ENCODE results near the gene CAMK1D. TPM values are rescaled to one million over a fixed set of nuclear protein-coding genes. Genes with fewer than 3 reads are reported as not detected.

CAMK1D gene
- polyA plus RNA-seq, 2 of the 4 experiments (the other 2 are of a cell fraction) = 6.6 to 12.5 TPM

- ATAC-seq (no peak), DNase-seq (ENCODE audit: low read depth in 1 of 2, low spot score in 1 of 2) (no peak), FAIRE-seq (no peak)
- TF ChIP-seq RCOR1 (IDR thresholded peaks at IDR 0.05; ENCODE audit: low read depth, low read length) = no peak
- no peak for TF ChIP-seq HEYL (CRISPR knock-in tag; IDR thresholded peaks at IDR 0.05)
- no peak for TF ChIP-seq BHLHE40 (IDR thresholded peaks at IDR 0.05; ENCODE audit: low read depth, low read length)
- no peak for TF ChIP-seq KDM5A (IDR thresholded peaks at IDR 0.05)
- TF ChIP-seq POLR2A (IDR thresholded peaks at IDR 0.05; ENCODE audit: low read length) = no peak
- no peak for TF ChIP-seq GATA3 (IDR thresholded peaks at IDR 0.05; ENCODE audit: borderline replicate concordance)
- no peak for TF ChIP-seq EHMT2 (IDR thresholded peaks at IDR 0.05; ENCODE audit: low read depth)
- TF ChIP-seq RAD21 (conservative IDR thresholded peaks at IDR 0.05 in 1 of 2, IDR thresholded peaks at IDR 0.05 in 1 of 2) = no peak
- TF ChIP-seq RNF2 (IDR thresholded peaks at IDR 0.05; ENCODE audit: borderline replicate concordance, low read depth) = no peak
- no peak for TF ChIP-seq CBX2 (IDR thresholded peaks at IDR 0.05; ENCODE audit: borderline replicate concordance, low read depth)
- no peak for TF ChIP-seq ZNF302 (CRISPR knock-in tag; IDR thresholded peaks at IDR 0.05)
- no peak for TF ChIP-seq CHD2 (IDR thresholded peaks at IDR 0.05; ENCODE audit: low read length, partially characterized antibody)
- TF ChIP-seq FOSL2 (IDR thresholded peaks at IDR 0.05) = no peak
- TF ChIP-seq FOSL2 (CRISPR knock-in tag; IDR thresholded peaks at IDR 0.05) = no peak
- no peak for TF ChIP-seq NR3C1 (IDR thresholded peaks at IDR 0.05)
- TF ChIP-seq MAZ (IDR thresholded peaks at IDR 0.05; ENCODE audit: borderline replicate concordance, low read depth, low read length) = no peak
- TF ChIP-seq PBX3 (IDR thresholded peaks at IDR 0.05) = no peak
- TF ChIP-seq MYC (IDR thresholded peaks at IDR 0.05; ENCODE audit: borderline replicate concordance, low read length) = no peak
- TF ChIP-seq ZSCAN20 (CRISPR knock-in tag; IDR thresholded peaks at IDR 0.05) = no peak
- no peak overlapping the region for H3K4me3 ChIP-seq
- no peak overlapping the region for H3K27ac ChIP-seq
- CTCF ChIA-PET = interaction anchor here (1.2 kb wide), 1 partner anchor 12 kb away, joined by 3 read pairs; no protein-coding TSS in a partner anchor
- no peaks in the 10 kb centered on the region for H3K9me3 ChIP-seq
- peaks cover 10% of the 10 kb centered on the region; the same call in 2 of the 3 replicates for H3K4me1 ChIP-seq
- H3K4me2 ChIP-seq = no peak overlapping the region
- POLR2A ChIA-PET = no interaction called here
- WGBS (ENCODE audit: missing lambda C conversion rate) = 83% methylated on average over 7 of the region's 7 CpGs
These were observed 150.0 kb downstream of the CAMK1D start for GRCh38 chr10:12499076-12499986.

- ChIA-PET POLR2A (no interaction called here), CTCF (interaction anchor here (1.2 kb wide), 1 partner anchor 13 kb away, joined by 3 read pairs; no protein-coding TSS in a partner anchor)
- 73% methylated on average over 7 of the region's 7 CpGs for WGBS (ENCODE audit: missing lambda C conversion rate)
- Histone ChIP-seq H3K27ac (no peak overlapping the region), H3K9me3 (no peaks in the 10 kb centered on the region), H3K4me3 (no peak overlapping the region), H3K4me2 (no peak overlapping the region), H3K4me1 (peaks cover 10% of the 10 kb centered on the region; the same call in 2 of the 3 replicates)
- TF ChIP-seq MAZ (IDR thresholded peaks at IDR 0.05; ENCODE audit: borderline replicate concordance, low read depth, low read length) (no peak), ZNF302 (CRISPR knock-in tag; IDR thresholded peaks at IDR 0.05) (no peak), ZC3H11A (IDR thresholded peaks at IDR 0.05) (no peak), TFCP2L1 (CRISPR knock-in tag; IDR thresholded peaks at IDR 0.05) (no peak), EP300 (IDR thresholded peaks at IDR 0.05) (no peak), ZSCAN20 (CRISPR knock-in tag; IDR thresholded peaks at IDR 0.05) (no peak), KDM5A (IDR thresholded peaks at IDR 0.05) (no peak), HOXA7 (CRISPR knock-in tag; IDR thresholded peaks at IDR 0.05) (no peak), POLR2A (IDR thresholded peaks at IDR 0.05; ENCODE audit: low read length) (no peak), FOSL2 (IDR thresholded peaks at IDR 0.05) (no peak), FOSL2 (CRISPR knock-in tag; IDR thresholded peaks at IDR 0.05) (no peak), CHD2 (IDR thresholded peaks at IDR 0.05; ENCODE audit: low read length, partially characterized antibody) (no peak), REST (IDR thresholded peaks at IDR 0.05) (no peak), CEBPB (IDR thresholded peaks at IDR 0.05) (no peak), MAFK (IDR thresholded peaks at IDR 0.05; ENCODE audit: partially characterized antibody) (no peak)
- TF ChIP-seq, protein P1, sequence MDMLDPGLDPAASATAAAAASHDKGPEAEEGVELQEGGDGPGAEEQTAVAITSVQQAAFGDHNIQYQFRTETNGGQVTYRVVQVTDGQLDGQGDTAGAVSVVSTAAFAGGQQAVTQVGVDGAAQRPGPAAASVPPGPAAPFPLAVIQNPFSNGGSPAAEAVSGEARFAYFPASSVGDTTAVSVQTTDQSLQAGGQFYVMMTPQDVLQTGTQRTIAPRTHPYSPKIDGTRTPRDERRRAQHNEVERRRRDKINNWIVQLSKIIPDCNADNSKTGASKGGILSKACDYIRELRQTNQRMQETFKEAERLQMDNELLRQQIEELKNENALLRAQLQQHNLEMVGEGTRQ (IDR thresholded peaks at IDR 0.05) = no peak
- TF ChIP-seq, protein P2, sequence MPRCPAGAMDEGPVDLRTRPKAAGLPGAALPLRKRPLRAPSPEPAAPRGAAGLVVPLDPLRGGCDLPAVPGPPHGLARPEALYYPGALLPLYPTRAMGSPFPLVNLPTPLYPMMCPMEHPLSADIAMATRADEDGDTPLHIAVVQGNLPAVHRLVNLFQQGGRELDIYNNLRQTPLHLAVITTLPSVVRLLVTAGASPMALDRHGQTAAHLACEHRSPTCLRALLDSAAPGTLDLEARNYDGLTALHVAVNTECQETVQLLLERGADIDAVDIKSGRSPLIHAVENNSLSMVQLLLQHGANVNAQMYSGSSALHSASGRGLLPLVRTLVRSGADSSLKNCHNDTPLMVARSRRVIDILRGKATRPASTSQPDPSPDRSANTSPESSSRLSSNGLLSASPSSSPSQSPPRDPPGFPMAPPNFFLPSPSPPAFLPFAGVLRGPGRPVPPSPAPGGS (IDR thresholded peaks at IDR 0.05) = no peak
- no peak for DNase-seq (ENCODE audit: low read depth in 1 of 2, low spot score in 1 of 2)
- ATAC-seq = no peak
- no peak for FAIRE-seq
These were observed 151.3 kb downstream of the CAMK1D start for GRCh38 chr10:12500381-12501303.
